Measurements from ENCODE around the gene RPS6KA2.

- TF ChIP-seq CTCF (optimal IDR thresholded peaks at IDR 0.05 in 1 of 3, IDR thresholded peaks at IDR 0.05 in 1 of 3, conservative IDR thresholded peaks at IDR 0.05 in 1 of 3; ENCODE audit: extremely low read depth in 1 of 3, insufficient read depth in 2 of 3, low read length in 3 of 3) (no peak), EZH2 (IDR thresholded peaks at IDR 0.05; ENCODE audit: low read length) (no peak)
Measured at GRCh38 chr6:166465003-166465399, 162.1 kb downstream of the RPS6KA2 start.
